ENCODE results near the gene NOSTRIN.

GRCh38 chr2:168890006-168890782 is 87.8 kb downstream of the NOSTRIN start, which contains the start of gene SPC25:
- TF ChIP-seq SUZ12 (IDR thresholded peaks at IDR 0.05; ENCODE audit: extremely low read depth, insufficient read depth, insufficient read length) = no peak
- peak; percentile 51 for TF ChIP-seq YY1 (IDR thresholded peaks at IDR 0.05; ENCODE audit: insufficient read depth, insufficient read length)
- TF ChIP-seq ZNF274 (IDR thresholded peaks at IDR 0.05; ENCODE audit: low read depth, low read length) = no peak

Measured in NT2/D1 (cell line).